GM13977 (cell line): ENCODE results near the gene HTR7.

ENCODE experiments used
- DNase-seq: peaks from one replicate; pipeline ENCODE4 v3.0.0; 2012; ENCODE audit warnings: low spot score
- CTCF ChIP-seq: IDR thresholded peaks from 2 replicates; pipeline ENCODE4 v1.5.1; 2012; ENCODE audit warnings: mild to moderate bottlenecking, control low read depth; ENCODE audit not compliant: insufficient read depth; ENCODE audit errors: extremely low read depth, missing control alignments
- in situ Hi-C: fragments of 300-500 bp; cut with MboI; formaldehyde crosslinking; loops from one replicate; pipeline ENCODE4 v1.12.0; 2022; ENCODE audit warnings: low sequenced_read_pairs, low pct_unique_long_range_greater_than_20kb, mixed read lengths, inconsistent platforms; ENCODE audit not compliant: unreplicated experiment

HTR7 gene

DNA sequence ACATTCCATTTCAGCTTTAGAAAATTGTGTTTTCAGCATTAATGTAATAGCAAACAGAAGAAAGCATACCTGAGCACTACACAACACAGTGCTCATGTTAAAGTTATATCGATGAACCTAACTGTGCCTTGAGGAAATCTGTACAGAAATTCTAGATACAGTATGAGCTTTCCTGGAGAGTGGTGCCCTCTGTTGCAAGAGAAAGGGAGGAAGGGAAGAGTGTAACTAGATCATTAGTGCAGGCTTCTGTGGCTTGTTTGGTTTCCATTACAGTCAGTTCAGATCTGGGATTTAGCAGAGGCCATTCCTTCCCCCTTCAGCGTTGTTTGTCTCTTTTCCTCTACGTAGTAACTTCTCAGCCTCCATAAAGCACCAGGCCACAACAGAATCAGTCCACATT, 139.7 kb downstream of the HTR7 start:
- in situ Hi-C loops = no loop called here
- no peak for DNase-seq
- TF ChIP-seq CTCF = no peak

GRCh38 chr10:90712529-90712928, 145.3 kb downstream of the HTR7 start:
- no peak for DNase-seq
- TF ChIP-seq CTCF = no peak
- in situ Hi-C loops = no loop called here

DNA sequence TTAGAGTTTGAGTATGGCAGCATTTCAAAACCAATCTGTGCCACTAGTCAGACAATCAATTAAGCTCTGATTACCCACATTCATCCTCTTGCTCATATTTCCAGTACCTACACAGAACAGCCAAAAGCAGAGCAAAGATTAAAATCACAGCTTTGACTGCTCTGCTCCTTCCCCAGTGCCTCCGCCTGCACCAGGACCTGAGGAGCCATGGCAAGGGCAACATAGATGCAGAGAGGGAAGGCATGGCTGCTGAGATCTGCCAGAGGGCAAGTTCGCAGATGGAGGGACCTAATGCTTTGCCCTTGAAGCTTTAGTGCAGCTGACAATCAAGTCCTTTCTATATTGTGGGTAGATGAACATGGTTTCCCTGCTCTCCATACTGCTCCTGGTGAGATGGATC, 148.1 kb downstream of the HTR7 start:
- DNase-seq = no peak
- no peak for TF ChIP-seq CTCF
- in situ Hi-C loops = no loop called here

DNA sequence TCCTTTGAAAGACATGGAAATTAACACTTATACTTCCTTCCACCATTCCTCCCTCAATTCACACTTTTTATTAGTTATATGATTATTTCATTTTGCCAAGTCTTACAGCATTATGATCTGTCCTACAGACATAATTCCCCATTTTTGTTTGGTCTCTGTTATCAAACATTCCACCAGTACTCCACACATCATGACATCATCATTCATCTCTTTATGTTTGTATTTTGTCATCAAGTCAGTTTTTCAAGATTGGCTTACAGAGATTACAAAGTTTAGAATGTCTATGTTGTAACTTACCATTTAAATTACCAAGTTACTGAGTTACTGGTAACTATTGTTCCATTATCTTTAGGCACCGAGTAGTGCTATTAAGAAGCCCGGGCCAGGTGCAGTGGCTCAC, 150.2 kb downstream of the HTR7 start:
- in situ Hi-C loops = no loop called here
- no peak for DNase-seq

GRCh38 chr10:90701428-90701827, 156.4 kb downstream of the HTR7 start:
- in situ Hi-C loops = no loop called here
- no peak for TF ChIP-seq CTCF
- DNase-seq = no peak

More for the DNA sequence above, 150.2 kb downstream of the HTR7 start:
- TF ChIP-seq CTCF = no peak

- TF ChIP-seq CTCF = no peak
- in situ Hi-C loops = no loop called here
- DNase-seq = no peak
These were observed 161.7 kb downstream of the HTR7 start for GRCh38 chr10:90695915-90696676.
